Measurements from ENCODE around the gene ADGRE3. TPM values are rescaled to one million over a fixed set of nuclear protein-coding genes. Genes with fewer than 3 reads are reported as not detected.
"Not testable (repeated sequence)": the region's sequence is repeated elsewhere in the genome, so short reads cannot be mapped to it uniquely, and the experiment has no call there.

ADGRE3 gene
- total RNA-seq, 6 donors from 2014 or later = 0.76 to 9.6 (median 2.4) TPM; not detected in 1

DNA sequence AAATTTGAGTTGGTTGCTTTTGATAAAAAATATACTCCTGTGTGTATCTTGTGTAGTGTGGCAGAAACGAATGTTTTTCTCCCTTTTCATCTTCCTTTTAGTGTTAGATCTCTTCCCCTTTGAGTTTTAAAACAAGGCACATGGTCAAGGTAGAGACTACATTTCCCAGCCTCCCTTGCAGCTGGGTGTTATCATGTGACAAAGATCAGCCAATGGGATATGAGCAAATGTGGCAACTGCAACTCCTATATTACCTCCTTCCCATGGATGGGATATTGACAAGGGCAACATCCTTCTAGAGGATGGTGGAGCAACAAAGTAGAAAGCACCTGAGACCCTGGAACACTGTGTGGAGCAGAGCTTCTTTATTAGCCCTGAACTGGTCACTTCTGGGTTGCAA is 42.4 kb downstream of the ADGRE3 start:
- no peak for ATAC-seq (ENCODE audit: low FRiP score in 2 of 2)
- Histone ChIP-seq H3K9me3 (peaks cover 0 to 9% (median 3%) of the 10 kb centered on the region in 4 donors), H3K27ac (no peak overlapping the region), H3K36me3 (no peaks in the 10 kb centered on the region), H3K4me1 (no peaks in the 10 kb centered on the region), H3K27me3 (no peaks in the 10 kb centered on the region), H3K4me3 (no peak overlapping the region)
- WGBS, 2 donors = 13 to 22% methylated on average over 1 of the region's 1 CpG
- DNase-seq = no peak
- no peak for TF ChIP-seq POLR2AphosphoS5 (IDR thresholded peaks at IDR 0.05)
- TF ChIP-seq, protein P1, sequence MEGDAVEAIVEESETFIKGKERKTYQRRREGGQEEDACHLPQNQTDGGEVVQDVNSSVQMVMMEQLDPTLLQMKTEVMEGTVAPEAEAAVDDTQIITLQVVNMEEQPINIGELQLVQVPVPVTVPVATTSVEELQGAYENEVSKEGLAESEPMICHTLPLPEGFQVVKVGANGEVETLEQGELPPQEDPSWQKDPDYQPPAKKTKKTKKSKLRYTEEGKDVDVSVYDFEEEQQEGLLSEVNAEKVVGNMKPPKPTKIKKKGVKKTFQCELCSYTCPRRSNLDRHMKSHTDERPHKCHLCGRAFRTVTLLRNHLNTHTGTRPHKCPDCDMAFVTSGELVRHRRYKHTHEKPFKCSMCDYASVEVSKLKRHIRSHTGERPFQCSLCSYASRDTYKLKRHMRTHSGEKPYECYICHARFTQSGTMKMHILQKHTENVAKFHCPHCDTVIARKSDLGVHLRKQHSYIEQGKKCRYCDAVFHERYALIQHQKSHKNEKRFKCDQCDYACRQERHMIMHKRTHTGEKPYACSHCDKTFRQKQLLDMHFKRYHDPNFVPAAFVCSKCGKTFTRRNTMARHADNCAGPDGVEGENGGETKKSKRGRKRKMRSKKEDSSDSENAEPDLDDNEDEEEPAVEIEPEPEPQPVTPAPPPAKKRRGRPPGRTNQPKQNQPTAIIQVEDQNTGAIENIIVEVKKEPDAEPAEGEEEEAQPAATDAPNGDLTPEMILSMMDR (IDR thresholded peaks at IDR 0.05) = no peak
- TF ChIP-seq EP300 (IDR thresholded peaks at IDR 0.05) = no peak

DNA sequence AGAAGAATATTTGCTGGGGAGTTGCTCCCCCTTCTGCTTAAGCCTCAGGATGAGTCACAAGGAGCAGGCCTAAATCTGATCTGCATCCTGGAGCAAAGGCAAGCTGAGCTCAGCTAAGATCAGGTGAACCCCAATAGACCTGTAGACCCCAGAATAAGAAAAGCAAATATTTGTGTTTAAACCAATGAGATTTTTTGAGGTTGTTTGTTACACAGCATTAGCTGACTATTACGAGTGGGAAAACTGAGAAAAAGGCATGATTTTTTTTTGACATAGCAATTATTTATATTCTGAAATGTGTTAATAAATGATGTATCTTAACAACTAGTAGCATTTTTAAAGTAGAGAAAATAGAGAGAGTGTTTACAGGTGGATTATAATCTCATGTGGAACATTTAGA is 45.1 kb downstream of the ADGRE3 start:
- TF ChIP-seq POLR2AphosphoS5 (IDR thresholded peaks at IDR 0.05) = no peak
- TF ChIP-seq, protein P1 (IDR thresholded peaks at IDR 0.05) = no peak
- no peak for TF ChIP-seq EP300 (IDR thresholded peaks at IDR 0.05)
- no peak for TF ChIP-seq POLR2A (IDR thresholded peaks at IDR 0.05)
- 87 to 89% methylated on average over 1 of the region's 1 CpG for WGBS, 2 donors
- no peak overlapping the region for H3K4me3 ChIP-seq
- no peaks in the 10 kb centered on the region for H3K36me3 ChIP-seq
- no peaks in the 10 kb centered on the region for H3K4me1 ChIP-seq
- no peak for DNase-seq
- peaks cover 0 to 7% (median 3%) of the 10 kb centered on the region in 4 donors for H3K9me3 ChIP-seq
- no peaks in the 10 kb centered on the region for H3K27me3 ChIP-seq
- no peak for ATAC-seq (ENCODE audit: low FRiP score in 2 of 2)
- no peak overlapping the region for H3K27ac ChIP-seq

- not testable (repeated sequence) for H3K27me3 ChIP-seq; H3K27ac ChIP-seq; H3K4me1 ChIP-seq; H3K4me3 ChIP-seq; DNase-seq; ATAC-seq (ENCODE audit: low FRiP score in 2 of 2); H3K36me3 ChIP-seq
- 75 to 79% methylated on average over 6 of the region's 6 CpGs for WGBS, 2 donors
- peaks cover 0 to 10% (median 7%) of the 10 kb centered on the region in 4 donors for H3K9me3 ChIP-seq
These were observed 50.2 kb downstream of the ADGRE3 start for GRCh38 chr19:14624491-14624890.

DNA sequence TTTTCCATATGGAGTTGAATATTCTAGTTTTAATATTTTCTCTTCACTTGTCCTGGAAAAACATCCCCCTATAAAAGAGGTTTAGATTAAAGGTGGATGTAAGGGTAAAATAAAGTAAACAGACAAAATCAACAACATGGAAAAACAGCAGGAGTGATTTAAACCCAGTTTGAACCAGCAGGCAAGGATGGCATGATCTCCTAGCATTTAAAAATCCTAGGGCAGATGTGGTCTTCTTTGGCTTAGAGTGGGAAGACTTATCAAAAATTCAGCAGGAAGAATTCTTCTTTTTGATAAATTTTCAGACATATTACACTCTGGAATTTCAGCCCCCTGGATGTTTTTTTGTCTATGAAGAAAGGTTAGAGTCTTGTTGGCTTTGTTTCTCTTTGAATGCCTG is 55.2 kb downstream of the ADGRE3 start:
- Histone ChIP-seq H3K36me3 (no peaks in the 10 kb centered on the region), H3K9me3 (peaks cover 8 to 19% (median 12%) of the 10 kb centered on the region in 4 donors), H3K4me3 (no peak overlapping the region), H3K27ac (no peak overlapping the region), H3K27me3 (no peaks in the 10 kb centered on the region), H3K4me1 (no peaks in the 10 kb centered on the region)
- ATAC-seq (ENCODE audit: low FRiP score in 2 of 2) (no peak), DNase-seq (no peak)
- TF ChIP-seq, protein P1 (IDR thresholded peaks at IDR 0.05) = no peak
- TF ChIP-seq POLR2A (IDR thresholded peaks at IDR 0.05) (no peak), POLR2AphosphoS5 (IDR thresholded peaks at IDR 0.05) (no peak), EP300 (IDR thresholded peaks at IDR 0.05) (no peak)

DNA sequence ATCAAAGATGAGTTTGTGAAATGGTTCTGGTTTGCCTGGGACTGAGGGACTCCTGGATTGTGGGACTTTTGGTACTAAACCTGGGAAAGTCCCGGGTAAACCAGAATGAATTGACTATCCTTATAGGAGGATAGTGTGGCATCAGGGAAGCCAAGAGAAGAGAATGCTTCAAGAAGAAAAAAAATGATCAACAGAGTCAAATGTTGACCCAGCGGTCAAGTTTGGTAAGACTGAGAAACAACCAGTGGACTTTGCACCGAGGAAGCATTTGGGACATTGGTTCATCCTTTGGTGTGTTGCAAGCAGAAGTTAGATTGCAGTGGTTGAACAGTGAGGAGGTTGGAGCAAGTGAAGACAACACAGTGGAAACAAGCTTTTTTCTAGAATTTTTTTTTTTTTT is 58.2 kb downstream of the ADGRE3 start:
- Histone ChIP-seq H3K36me3 (no peaks in the 10 kb centered on the region), H3K4me3 (no peak overlapping the region), H3K4me1 (peaks cover 0 to 4% (median 0%) of the 10 kb centered on the region in 4 donors), H3K27me3 (no peaks in the 10 kb centered on the region), H3K27ac (peak overlapping the region in 3 of 4 donors; percentile 17 to 47 (median 39)), H3K9me3 (peaks cover 8 to 19% (median 12%) of the 10 kb centered on the region in 4 donors)
- TF ChIP-seq, protein P1 (IDR thresholded peaks at IDR 0.05) = no peak
- TF ChIP-seq POLR2A (IDR thresholded peaks at IDR 0.05) (no peak), EP300 (IDR thresholded peaks at IDR 0.05) (no peak), POLR2AphosphoS5 (IDR thresholded peaks at IDR 0.05) (no peak)
- ATAC-seq (ENCODE audit: low FRiP score in 2 of 2) (peak in 1 of 2 donors; percentile 36), DNase-seq (peak in 1 of 2 donors; percentile 31)
- WGBS, 2 donors = 70 to 81% methylated on average over 3 of the region's 3 CpGs
